K562 (cell line): ENCODE measurements around the gene PCNX2.

Experiments used
- EZH2 ChIP-seq: IDR thresholded peaks from 2 replicates; pipeline ENCODE4 v1.6.1; 2012; ENCODE audit warnings: low read depth, mild to moderate bottlenecking, inconsistent platforms, low read length, borderline replicate concordance
- GABPA ChIP-seq: fragments of 200-800 bp; sonication (Bioruptor generic); conservative IDR thresholded peaks from 2 replicates; pipeline ENCODE4 v1.6.1; 2016; ENCODE audit warnings: low read depth, missing genetic modification characterization, missing compliant biosample characterization
- HMG20A ChIP-seq: fragments of 450-650 bp; formaldehyde crosslinking; conservative IDR thresholded peaks from 2 replicates; pipeline ENCODE4 v1.4.0; 2020; ENCODE audit warnings: mild to moderate bottlenecking, mixed read lengths
- PATZ1 ChIP-seq: fragments of 250-450 bp; sonication (Bioruptor Pico); IDR thresholded peaks from 2 replicates; pipeline ENCODE4 v1.5.0; 2020; ENCODE audit warnings: mild to moderate bottlenecking, borderline replicate concordance
- POLR2A ChIP-seq: fragments of 450-650 bp; conservative IDR thresholded peaks from 2 replicates; pipeline ENCODE4 v1.6.1; 2016

- TF ChIP-seq PATZ1 (CRISPR knock-in tag) (no peak), HMG20A (CRISPR knock-in tag) (no peak), GABPA (tag) (no peak), POLR2A (no peak), EZH2 (no peak)
These were observed 275.1 kb downstream of the PCNX2 start for GRCh38 chr1:233020426-233020825.
